GM21360 (cell line): Measurements from ENCODE around the gene AP3S2.
"Not testable (repeated sequence)": the region's sequence is repeated elsewhere in the genome, so short reads cannot be mapped to it uniquely, and the experiment has no call there.

Source experiments
- ATAC-seq: cut with Tn5 transposase; IDR thresholded peaks from one replicate; pipeline ENCODE4 v1.9.1; 2021; ENCODE audit warnings: mild to moderate bottlenecking, moderate library complexity; ENCODE audit not compliant: unreplicated experiment

The AP3S2 gene

DNA sequence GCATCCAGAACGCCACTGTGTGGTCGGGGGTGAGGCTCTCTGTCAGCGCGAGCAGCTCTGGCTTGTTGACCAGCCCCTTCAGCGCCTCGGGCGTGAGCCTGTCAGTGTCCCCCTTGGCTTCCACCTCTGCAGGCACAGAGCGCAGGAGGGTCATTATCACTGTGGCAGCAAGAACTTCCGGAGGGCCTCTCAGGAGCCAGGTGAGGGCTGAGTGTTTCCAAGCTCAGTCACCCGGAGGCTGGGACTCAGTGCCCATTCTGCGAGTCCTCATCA is 10.0 kb upstream of the AP3S2 start:
- ATAC-seq = no peak

DNA sequence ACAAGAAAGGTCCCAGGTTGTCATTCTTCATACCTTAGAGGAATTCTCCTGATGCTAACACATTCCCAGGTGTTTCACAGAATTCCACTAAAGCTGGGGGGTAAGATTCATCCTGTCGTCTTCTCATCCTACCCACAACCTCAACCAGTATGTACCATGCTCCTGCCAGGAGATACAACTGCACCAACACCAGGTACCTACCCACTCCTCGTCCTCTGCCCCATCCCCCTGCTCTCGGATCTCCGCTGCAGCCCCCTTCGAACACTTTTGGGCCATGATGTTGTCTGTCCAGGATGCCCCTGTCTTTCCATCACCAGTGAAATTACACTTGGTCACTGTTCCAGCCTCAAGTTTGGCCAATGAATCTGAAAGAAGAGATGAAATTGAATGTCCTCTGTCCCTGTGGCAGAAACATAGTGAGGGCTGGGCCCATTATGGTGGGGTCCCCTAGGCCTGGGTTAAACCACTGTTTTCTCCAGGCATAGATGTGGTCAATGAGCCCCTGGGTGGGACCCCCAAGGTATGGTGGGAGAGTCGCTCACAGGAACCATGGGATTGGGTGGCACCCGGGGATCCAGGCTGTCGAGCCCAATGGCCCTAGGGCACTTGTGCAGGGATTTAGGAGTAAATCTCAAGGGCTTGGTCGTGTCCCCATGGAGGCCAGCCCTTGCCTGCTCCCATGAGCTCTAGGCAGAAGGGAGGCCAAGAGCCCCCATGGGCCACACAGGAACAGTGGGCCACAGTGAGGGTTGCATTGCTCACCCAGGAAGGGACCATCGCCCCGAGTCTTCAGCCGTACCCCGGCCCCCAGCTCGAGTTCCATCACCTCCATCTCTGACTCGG is 9.4 kb upstream of the AP3S2 start:
- no peak for ATAC-seq

DNA sequence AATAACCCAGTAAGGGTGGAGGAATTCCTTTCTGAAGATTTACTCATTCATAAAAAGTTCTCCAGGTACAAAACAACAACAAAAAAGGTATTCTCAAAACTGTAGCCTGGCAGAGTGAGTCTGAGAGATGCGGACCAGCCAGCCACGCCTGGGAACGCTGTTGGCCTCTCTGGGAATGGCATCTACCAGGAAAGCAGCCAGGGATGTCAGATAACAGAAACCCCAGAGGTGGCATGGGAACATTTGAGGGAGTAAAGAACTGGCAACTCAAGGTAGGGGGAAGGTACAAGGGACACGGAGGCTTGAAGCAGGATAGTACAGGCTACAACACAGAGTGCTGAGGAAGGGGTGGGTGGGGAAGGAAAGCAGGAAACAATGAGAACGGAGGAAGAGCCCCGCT is 7.1 kb upstream of the AP3S2 start:
- no peak for ATAC-seq

DNA sequence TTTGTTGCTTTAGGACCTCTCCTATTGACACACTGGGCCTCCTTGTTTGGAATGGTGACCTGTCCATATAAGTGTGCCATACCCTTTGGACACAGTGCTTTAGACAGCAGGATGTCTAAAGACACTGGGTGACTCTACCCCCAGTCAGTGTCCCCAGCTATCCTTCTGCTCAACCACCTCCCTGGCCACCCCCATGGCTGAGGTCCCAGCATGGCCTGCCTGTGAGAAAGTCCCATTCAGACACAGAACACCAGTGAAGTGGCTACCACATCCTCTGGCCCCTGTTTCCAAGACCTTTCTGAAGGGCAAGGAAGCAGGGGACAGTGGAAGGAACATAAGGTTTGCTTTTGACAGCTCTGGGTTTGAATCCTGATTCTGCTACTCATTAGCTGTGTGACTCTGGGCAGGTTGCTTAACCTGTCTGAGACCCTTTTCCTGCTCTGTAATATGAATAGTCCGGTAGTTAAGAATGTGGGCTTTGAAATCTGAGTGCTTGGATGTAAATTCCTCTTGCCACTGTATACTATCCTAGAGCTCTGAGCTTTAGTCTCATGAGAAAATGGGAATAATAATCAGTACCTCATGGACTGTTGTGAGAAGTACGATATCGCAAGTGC is 6.3 kb upstream of the AP3S2 start:
- no peak for ATAC-seq

- no peak for ATAC-seq
Measured at GRCh38 chr15:89899295-89899945, 5.6 kb upstream of the AP3S2 start.

DNA sequence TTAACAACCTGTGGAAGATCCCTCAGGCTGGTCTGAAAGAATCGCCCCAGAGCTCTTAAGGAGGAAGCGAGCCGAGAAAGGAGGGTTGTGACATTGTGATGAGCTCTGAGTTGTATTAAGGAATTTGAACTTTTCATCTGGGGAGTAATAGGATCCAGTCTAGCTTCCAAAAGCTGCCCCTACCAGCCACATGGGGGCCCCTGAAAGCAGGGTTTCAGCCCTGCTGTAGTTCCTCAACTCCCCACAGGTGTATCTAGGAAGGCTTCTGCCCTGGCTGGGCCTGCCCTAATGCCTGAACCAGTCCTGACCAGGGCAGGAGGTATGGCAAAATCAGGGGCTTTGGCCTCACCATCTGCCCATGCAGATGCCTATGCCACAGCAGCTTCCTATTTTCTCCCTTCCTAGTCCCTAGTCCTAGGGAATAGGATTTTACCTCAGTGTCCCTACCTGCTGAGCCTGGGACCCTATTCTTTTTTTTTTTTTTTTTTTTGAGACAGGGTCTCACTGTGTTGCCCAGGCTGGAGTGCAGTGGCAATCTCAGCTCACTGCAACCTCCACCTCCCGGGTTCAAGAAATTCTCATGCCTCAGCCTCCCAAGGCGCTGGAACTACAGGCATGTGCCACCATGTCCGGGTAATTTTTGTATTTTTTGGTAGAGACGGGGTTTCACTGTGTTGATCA is 5.0 kb upstream of the AP3S2 start:
- ATAC-seq = peak; percentile 41

DNA sequence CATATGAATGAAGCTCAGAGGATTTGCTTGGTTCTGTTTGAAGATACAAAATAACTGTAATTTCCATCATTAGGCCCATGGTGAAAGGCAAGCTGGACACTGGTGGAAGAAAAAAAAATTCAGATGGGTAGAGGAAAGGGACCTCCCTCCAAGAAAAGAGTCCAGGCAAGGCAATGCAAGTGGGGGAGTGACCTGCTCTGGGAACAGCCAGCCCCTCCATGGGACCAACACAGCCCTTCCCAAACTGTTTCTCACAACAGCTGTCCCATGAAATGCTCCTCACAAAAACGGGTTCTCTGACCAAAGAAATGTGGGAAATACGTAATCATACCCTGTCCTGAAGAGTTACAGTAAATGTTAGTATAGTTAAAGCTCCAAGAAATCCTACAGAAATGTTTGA is 4.4 kb upstream of the AP3S2 start:
- ATAC-seq = no peak

DNA sequence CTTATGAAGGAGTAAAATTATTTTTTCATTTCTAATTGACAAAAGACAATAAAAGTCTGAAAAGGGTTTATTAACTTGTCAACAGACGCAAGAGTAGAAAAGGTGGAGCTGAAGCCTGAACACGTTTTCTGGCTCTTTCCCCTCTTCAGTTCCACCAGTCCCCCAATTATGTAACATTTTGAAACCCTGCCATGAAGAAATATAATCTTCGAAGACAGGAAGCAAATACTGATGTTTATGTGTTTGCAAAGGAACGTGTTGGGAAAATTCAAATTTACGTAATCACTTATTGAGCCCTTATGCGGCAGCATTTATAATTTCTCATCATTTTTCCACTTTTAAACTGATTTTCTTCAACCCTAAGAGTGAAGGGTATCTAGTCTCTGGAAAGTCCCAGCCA is 767 bp downstream of the AP3S2 start:
- ATAC-seq = no peak

- ATAC-seq = no peak
Measured at GRCh38 chr15:89888214-89888804, 5.5 kb downstream of the AP3S2 start.

GRCh38 chr15:89885611-89886010 is 8.2 kb downstream of the AP3S2 start:
- ATAC-seq = no peak

DNA sequence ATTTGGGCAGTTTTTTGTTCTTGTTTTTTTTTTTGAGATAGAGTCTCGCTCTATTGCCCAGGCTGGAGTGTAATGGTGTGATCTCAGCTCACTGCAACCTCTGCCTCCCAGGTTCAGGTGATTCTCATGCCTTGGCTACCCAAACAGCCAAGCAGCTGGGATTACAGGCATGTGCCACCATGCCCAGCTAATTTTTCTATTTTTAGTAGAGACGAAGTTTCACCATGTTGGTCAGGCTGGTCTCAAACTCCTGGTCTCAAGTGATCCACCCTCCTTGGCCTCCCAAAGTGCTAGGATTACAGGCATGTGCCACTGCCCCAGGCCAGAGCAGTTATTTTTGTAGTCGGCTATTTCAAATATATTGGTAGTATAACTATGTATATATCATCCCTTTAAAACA is 8.6 kb downstream of the AP3S2 start:
- not testable (repeated sequence) for ATAC-seq

GRCh38 chr15:89883518-89883917 is 10.3 kb downstream of the AP3S2 start:
- ATAC-seq = no peak

GRCh38 chr15:89880727-89881126 is 13.1 kb downstream of the AP3S2 start:
- no peak for ATAC-seq

DNA sequence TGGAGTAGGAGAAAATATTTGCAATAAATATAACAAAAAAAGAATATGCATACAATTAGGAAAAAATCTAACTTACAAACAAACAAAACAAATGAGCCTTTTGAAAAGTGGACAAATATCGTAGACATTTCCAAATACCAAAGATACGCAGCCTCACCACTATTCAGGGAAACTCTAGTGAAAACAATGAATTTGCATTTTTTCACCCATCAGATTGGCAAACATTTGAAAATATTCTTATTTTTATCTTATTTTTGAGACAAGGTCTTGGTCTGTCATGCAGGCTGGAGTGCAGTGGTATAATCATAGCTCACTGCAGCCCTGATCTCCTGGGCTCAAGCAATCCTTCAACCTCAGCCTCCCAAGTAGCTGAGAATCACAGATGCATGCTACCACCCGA is 15.5 kb downstream of the AP3S2 start:
- ATAC-seq = no peak

- ATAC-seq = no peak
Measured at GRCh38 chr15:89877083-89877425, 16.7 kb downstream of the AP3S2 start.

GRCh38 chr15:89876396-89877082 is 17.3 kb downstream of the AP3S2 start:
- ATAC-seq = no peak

GRCh38 chr15:89875741-89876140 is 18.1 kb downstream of the AP3S2 start:
- no peak for ATAC-seq

GRCh38 chr15:89874926-89875564 is 18.7 kb downstream of the AP3S2 start:
- ATAC-seq = peak; percentile 81

GRCh38 chr15:89870688-89871288 is 23.0 kb downstream of the AP3S2 start:
- ATAC-seq = no peak

DNA sequence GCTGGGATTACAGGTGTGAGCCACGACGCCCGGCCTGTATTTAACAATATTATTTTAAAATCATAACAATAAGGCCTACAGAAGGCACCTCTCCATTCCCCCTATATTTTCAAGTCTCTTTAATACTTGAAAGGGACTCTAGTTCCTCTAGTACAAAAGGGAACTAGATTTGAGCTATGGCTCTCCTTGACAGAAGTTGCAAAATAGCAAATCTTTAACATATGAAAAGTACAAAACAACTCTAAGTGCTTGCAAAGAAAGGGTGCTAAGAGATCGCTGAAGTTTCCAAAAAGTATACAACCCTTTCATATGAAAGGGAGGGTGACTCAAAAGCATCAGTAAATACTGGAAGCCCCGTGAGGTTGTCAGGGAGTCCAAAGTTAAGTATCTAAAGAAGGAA is 23.8 kb downstream of the AP3S2 start:
- no peak for ATAC-seq
